IMR-90 (cell line): ENCODE results near the gene CHRD.

Experiments
- CHD1 ChIP-seq: IDR thresholded peaks from 2 replicates; pipeline ENCODE4 v1.6.1; 2012; ENCODE audit warnings: low read depth, low read length, improper control_type of control experiment
- CTCF ChIP-seq: conservative IDR thresholded peaks from 2 replicates; pipeline ENCODE4 v1.5.1; 2012; ENCODE audit warnings: mild to moderate bottlenecking, low read depth, low read length, improper control_type of control experiment
- ELK1 ChIP-seq: fragments of 150-350 bp; IDR thresholded peaks from 2 replicates; pipeline ENCODE4 v1.6.1; 2016; ENCODE audit warnings: low read depth, mild to moderate bottlenecking, low read length, moderate library complexity, borderline replicate concordance
- MAFK ChIP-seq: IDR thresholded peaks from 2 replicates; pipeline ENCODE4 v1.6.1; 2012; ENCODE audit warnings: low read depth, low read length, improper control_type of control experiment
- MAZ ChIP-seq: IDR thresholded peaks from 2 replicates; pipeline ENCODE4 v1.6.1; 2012; ENCODE audit warnings: low read depth, mild to moderate bottlenecking, low read length, improper control_type of control experiment, moderate library complexity, borderline replicate concordance
- MXI1 ChIP-seq: IDR thresholded peaks from 2 replicates; pipeline ENCODE4 v1.6.1; 2012; ENCODE audit warnings: low read depth, mild to moderate bottlenecking, low read length, moderate library complexity, borderline replicate concordance
- NFE2L2 ChIP-seq: fragments of 150-350 bp; IDR thresholded peaks from 2 replicates; pipeline ENCODE4 v1.6.1; 2016; ENCODE audit warnings: low read depth, mild to moderate bottlenecking, low read length
- POLR2A ChIP-seq: IDR thresholded peaks from 2 replicates; pipeline ENCODE4 v1.6.1; 2012; ENCODE audit warnings: mild to moderate bottlenecking, low read depth, low read length
- RAD21 ChIP-seq: IDR thresholded peaks from 2 replicates; pipeline ENCODE4 v1.6.1; 2012; ENCODE audit warnings: low read length, improper control_type of control experiment
- RCOR1 ChIP-seq: IDR thresholded peaks from 2 replicates; pipeline ENCODE4 v1.6.1; 2012; ENCODE audit warnings: mild to moderate bottlenecking, low read length, improper control_type of control experiment; ENCODE audit not compliant: insufficient replicate concordance
- USF2 ChIP-seq: fragments of 150-350 bp; IDR thresholded peaks from 2 replicates; pipeline ENCODE4 v1.6.1; 2017; ENCODE audit warnings: mild to moderate bottlenecking, antibody characterized with exemption, low read length, low read depth

GRCh38 chr3:184333700-184334099 lies 46.2 kb upstream of the CHRD start:
- TF ChIP-seq CTCF = no peak
- TF ChIP-seq POLR2A = no peak
- TF ChIP-seq RAD21 = no peak
- no peak for TF ChIP-seq USF2
- TF ChIP-seq CHD1 = no peak
- TF ChIP-seq RCOR1 = no peak
- no peak for TF ChIP-seq NFE2L2
- no peak for TF ChIP-seq MXI1
- no peak for TF ChIP-seq MAZ
- TF ChIP-seq MAFK = no peak
- TF ChIP-seq ELK1 = no peak
